Omental fat pad (tissue), 4 donors: ENCODE results near the gene RPL4. TPM values are rescaled to one million over a fixed set of nuclear protein-coding genes. Genes with fewer than 3 reads are reported as not detected.
A peak's percentile ranks its signal among the peaks of the same experiment; 100 is the strongest.

ENCODE experiments used
- ATAC-seq: fragments of 150-250 bp; one replicate; pipeline ENCODE4 v1.9.1; 2016; ENCODE audit warnings: mild to moderate bottlenecking, moderate library complexity; ENCODE audit not compliant: low FRiP score
- DNase-seq: peaks from one replicate; pipeline ENCODE4 v3.0.0-alpha.2; 2019; ENCODE audit warnings: low spot score
- total RNA-seq, 4 donors: library from RNA; depleted of rRNA; stranded (reverse); fragments of >200 nt; gene quantifications; one replicate each; pipeline ENCODE4 v1.1.0, GENCODE V29; 2016
- TF ChIP-seq, protein P1 (sequence below), 3 donors: fragments of 450-650 bp; IDR thresholded peaks; one replicate each; pipeline ENCODE4 v1.5.1; 2016 to 2017; ENCODE audit warnings: antibody characterized with exemption in 3 of 3, mild to moderate bottlenecking in 3 of 3, moderate library complexity in 2 of 3

Gene RPL4
- total RNA-seq, 4 donors from 2014 or later, result 2,591 to 3,358 (median 3,050) TPM

DNA sequence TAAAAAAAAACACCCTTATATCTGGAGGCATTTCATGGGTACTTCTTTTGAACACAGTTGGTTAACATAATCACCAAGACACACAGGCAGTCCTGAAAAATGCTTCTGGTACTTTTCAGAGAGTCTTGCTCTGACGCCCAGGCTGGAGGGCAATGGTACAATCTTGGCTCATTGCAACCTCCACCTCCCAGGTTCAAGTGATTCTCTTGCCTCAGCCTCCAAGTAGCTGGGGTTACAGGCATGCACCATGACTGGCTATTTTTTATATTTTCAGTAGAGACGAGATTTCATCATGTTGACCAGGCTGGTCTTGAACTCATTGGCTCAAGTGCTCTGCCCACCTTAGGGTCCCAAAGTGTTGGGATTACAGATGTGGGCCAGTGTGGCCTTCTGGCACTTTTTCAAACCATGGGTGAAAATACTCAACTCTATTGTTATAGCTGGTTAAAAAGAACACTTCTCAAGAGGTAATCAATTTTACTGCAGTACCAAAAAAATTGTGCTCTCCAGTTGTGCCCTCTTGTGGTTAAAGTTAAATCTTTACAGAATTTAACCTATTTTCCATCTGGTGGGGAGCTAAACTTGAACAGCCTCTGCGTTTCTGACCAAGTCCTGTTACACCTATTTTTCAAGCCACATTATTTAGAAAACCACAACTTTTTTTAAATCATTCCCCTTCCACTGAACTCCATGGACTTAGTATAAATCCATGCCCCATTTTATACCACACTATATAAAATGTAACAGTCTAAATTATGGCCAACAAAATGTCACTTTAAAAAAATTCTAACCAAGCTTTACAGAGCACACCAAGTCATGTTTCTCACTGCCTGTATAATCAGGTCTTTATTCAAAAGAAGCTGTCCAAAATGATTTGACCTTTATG is 5.9 kb downstream of the RPL4 start:
- ATAC-seq, result no peak

DNA sequence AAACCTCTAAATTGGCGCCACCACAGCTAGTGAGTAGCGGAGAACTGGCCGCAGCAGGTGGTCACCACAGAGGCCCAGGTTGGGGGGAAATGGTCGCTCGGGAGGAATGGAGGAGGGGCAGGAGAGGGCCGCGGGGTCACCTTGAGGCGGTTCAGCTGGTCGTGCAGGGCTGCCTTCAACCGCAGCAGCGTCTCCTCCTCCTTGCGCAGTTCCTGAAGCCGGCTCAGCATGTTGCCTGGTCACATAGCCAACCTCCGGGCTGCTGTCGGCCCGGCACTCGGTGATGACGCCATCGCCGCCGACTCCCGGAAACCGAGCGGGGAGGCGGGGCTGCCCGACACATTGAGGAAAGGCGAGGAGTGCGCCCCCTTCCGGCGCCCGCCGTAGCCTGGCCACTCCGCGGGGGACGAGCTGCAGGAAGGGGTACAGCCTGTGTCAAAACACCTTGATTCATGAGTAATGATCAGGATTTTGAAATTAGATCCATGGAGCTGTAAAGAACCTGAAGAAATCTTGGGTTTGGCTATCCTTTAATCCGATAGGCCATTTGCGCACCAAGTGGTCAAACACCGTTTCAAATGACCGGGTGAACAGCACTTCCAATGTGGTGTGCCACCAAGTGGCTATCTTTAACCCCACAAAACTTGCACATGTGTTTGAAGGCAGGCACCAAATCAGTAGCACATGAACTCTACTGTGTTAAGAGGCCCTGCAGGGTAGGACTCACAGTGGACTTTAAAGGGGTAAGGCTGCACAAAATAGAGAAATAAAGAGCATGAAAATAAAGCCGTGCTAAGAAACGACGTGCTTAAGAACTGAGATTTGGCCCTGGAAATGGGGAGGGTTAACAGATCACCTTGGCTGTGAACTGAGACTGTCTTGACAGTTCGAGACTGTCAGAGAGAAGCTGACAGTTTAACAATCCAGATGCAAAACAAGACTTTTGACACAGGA is 6.9 kb downstream of the RPL4 start, which contains the start of gene SNAPC5:
SNAPC5 (minus strand) TSS at position 261 of the 954 bp plus-strand sequence; CDS start at position 230, 31 bp downstream.
- DNase-seq, result peak; percentile 97
- peak; percentile 87 for ATAC-seq
- TF ChIP-seq, protein P1, sequence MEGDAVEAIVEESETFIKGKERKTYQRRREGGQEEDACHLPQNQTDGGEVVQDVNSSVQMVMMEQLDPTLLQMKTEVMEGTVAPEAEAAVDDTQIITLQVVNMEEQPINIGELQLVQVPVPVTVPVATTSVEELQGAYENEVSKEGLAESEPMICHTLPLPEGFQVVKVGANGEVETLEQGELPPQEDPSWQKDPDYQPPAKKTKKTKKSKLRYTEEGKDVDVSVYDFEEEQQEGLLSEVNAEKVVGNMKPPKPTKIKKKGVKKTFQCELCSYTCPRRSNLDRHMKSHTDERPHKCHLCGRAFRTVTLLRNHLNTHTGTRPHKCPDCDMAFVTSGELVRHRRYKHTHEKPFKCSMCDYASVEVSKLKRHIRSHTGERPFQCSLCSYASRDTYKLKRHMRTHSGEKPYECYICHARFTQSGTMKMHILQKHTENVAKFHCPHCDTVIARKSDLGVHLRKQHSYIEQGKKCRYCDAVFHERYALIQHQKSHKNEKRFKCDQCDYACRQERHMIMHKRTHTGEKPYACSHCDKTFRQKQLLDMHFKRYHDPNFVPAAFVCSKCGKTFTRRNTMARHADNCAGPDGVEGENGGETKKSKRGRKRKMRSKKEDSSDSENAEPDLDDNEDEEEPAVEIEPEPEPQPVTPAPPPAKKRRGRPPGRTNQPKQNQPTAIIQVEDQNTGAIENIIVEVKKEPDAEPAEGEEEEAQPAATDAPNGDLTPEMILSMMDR (IDR thresholded peaks at IDR 0.05), result peak in 2 of 3 donors; percentile 43 to 95

More for the DNA sequence above, 5.9 kb downstream of the RPL4 start:
- TF ChIP-seq, protein P1 (IDR thresholded peaks at IDR 0.05), result no peak
- no peak for DNase-seq

DNA sequence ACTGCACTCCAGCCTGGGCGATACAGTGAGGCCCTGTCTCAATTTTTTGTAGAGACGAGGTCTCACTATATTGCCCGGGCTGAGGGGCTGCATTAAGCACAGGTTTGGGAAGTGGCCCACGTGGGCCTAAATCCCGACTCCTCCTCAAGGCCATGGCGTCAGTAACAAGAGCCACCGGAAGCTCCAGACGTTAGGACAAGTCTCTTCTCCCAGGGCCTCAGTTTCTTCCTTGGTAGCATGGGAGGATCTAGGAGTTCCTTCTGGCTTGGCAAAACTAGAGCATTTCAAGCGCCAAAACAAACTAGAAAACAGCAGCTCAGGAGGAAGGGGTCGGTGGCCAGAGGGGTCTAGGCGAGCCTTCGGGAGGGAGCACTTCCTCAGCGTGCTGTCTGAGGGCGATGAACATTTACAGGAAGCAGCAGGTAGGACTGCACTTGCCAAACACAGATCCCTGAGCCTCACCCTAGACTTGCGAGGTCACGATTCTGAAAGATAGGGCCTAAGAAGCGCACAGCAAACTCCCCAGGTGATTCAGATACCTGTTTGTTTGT is 7.6 kb downstream of the RPL4 start:
- ATAC-seq (peak; percentile 2), DNase-seq (no peak)
- TF ChIP-seq, protein P1 (IDR thresholded peaks at IDR 0.05), result no peak

DNA sequence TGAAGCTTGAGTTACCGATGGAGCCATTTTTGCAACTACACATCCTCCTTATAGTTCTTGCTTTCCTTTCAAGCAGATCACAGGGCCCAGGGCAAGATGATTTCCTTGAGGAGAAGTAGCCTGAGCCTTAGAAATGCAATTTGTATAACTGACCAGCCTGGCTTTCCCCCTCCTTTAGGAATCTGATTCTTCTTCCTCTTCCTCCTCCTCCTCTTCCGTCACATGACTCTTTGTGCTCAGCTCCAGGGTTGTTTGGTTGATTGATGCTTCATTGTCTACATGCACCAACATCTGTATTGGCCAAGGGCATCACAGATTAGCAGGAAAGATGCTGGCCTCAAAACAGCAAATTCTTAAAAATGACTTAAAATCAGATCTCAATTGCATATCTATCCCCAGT is 10.4 kb downstream of the RPL4 start:
- DNase-seq, result no peak
- TF ChIP-seq, protein P1 (IDR thresholded peaks at IDR 0.05), result no peak

DNA sequence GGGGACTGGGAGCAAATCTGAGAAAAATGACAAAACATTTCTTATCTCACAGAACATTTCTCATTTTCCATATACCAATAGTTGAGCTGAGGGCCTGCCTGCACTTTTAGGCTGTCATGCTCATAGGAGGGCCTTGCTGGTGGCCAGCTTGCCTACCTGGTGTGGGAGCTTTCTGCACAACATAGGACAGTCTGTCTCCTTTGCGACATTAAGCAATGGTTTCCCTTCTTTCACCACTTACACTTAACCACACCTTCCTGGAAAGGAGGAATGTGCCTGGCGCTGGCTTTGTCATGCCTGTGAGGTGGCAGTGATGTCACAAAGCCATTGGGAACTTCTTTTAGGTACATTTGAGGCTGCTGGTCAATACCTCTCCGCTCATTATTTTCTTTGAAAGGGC is 12.8 kb downstream of the RPL4 start:
- no peak for ATAC-seq
- TF ChIP-seq, protein P1 (IDR thresholded peaks at IDR 0.05), result no peak
- no peak for DNase-seq

More for the DNA sequence above, 10.4 kb downstream of the RPL4 start:
- ATAC-seq, result no peak

DNA sequence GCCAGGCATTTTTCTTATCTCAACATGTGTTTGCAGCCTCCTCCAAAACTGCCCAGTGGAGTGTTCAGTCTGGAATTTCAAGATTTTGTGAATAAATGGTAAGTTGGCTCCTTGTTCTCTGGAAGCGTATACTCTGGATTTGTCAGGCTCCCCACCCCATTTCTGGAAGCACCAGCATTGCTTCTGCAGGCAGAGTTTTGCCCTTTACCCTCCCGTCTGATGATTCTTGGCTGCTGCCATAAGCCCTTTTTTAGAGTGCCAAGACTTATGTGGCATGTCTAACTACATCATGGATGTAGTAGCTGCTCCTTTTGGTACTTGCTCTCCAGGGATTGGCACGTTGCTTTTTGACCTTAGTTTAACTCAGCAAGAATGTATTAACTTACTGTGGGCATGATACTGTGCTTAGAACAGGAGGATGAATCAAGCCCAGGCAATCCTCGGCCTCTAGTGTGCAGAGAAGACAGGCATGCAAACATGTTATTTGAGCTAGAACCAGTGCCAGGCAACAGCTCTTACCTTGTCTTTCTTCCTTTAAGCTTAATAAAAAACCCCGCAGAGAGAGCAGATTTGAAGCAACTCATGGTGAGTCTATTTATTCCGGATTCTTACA is 15.4 kb downstream of the RPL4 start:
- ATAC-seq (no peak), DNase-seq (no peak)

More for the DNA sequence above, 15.4 kb downstream of the RPL4 start:
- TF ChIP-seq, protein P1 (IDR thresholded peaks at IDR 0.05), result no peak
